OCI-LY1 (cell line): ENCODE data around the gene TTC23L.

Experiments used
- CTCF ChIP-seq: fragments of 200-600 bp; sonication (generic), shearing (Covaris generic); IDR thresholded peaks from 2 replicates; pipeline ENCODE4 v1.5.1; 2017; ENCODE audit warnings: mild to moderate bottlenecking, antibody characterized with exemption, low read length, moderate library complexity, mixed read lengths
- EZH2 ChIP-seq: fragments of 200-600 bp; sonication (generic), shearing (Covaris generic); IDR thresholded peaks from 2 replicates; pipeline ENCODE4 v1.8.0; 2017; ENCODE audit warnings: borderline replicate concordance, mixed run types, mild to moderate bottlenecking, antibody characterized with exemption, low read length, moderate library complexity, mixed read lengths

GRCh38 chr5:34927785-34928184 lies 88.8 kb downstream of the TTC23L start:
- TF ChIP-seq CTCF, result no peak
- no peak for TF ChIP-seq EZH2
